ENCODE data around the gene SYT17.

Gene SYT17

GRCh38 chr16:19179546-19180490 is 11.8 kb downstream of the SYT17 start:
- TF ChIP-seq POLR2A (IDR thresholded peaks at IDR 0.05; ENCODE audit: extremely low read depth, insufficient read length) (no peak), CTCF (IDR thresholded peaks at IDR 0.05; ENCODE audit: low read depth, low read length) (peak; percentile 82), MYC (IDR thresholded peaks at IDR 0.05; ENCODE audit: low read depth, low read length) (no peak), MAX (IDR thresholded peaks at IDR 0.05; ENCODE audit: low read depth, low read length) (peak; percentile 89)
- H3K4me3 ChIP-seq (ENCODE audit: low read depth, low read length) = no peak overlapping the region
- DNase-seq (ENCODE audit: low read depth) = peak; percentile 94

GRCh38 chr16:19180741-19181140 is 12.7 kb downstream of the SYT17 start:
- no peak for DNase-seq (ENCODE audit: low read depth)
- TF ChIP-seq POLR2A (IDR thresholded peaks at IDR 0.05; ENCODE audit: extremely low read depth, insufficient read length) (no peak), MYC (IDR thresholded peaks at IDR 0.05; ENCODE audit: low read depth, low read length) (no peak), MAX (IDR thresholded peaks at IDR 0.05; ENCODE audit: low read depth, low read length) (no peak), CTCF (IDR thresholded peaks at IDR 0.05; ENCODE audit: low read depth, low read length) (no peak)
- H3K4me3 ChIP-seq (ENCODE audit: low read depth, low read length) = no peak overlapping the region

GRCh38 chr16:19182481-19182880 is 14.4 kb downstream of the SYT17 start:
- DNase-seq (ENCODE audit: low read depth) = no peak
- TF ChIP-seq POLR2A (IDR thresholded peaks at IDR 0.05; ENCODE audit: extremely low read depth, insufficient read length) (no peak), MAX (IDR thresholded peaks at IDR 0.05; ENCODE audit: low read depth, low read length) (no peak), CTCF (IDR thresholded peaks at IDR 0.05; ENCODE audit: low read depth, low read length) (no peak), MYC (IDR thresholded peaks at IDR 0.05; ENCODE audit: low read depth, low read length) (no peak)
- no peak overlapping the region for H3K4me3 ChIP-seq (ENCODE audit: low read depth, low read length)

- no peak overlapping the region for H3K4me3 ChIP-seq (ENCODE audit: low read depth, low read length)
- TF ChIP-seq MYC (IDR thresholded peaks at IDR 0.05; ENCODE audit: low read depth, low read length) (no peak), POLR2A (IDR thresholded peaks at IDR 0.05; ENCODE audit: extremely low read depth, insufficient read length) (no peak), CTCF (IDR thresholded peaks at IDR 0.05; ENCODE audit: low read depth, low read length) (no peak), MAX (IDR thresholded peaks at IDR 0.05; ENCODE audit: low read depth, low read length) (no peak)
- no peak for DNase-seq (ENCODE audit: low read depth)
Observed at GRCh38 chr16:19183187-19183586, 15.1 kb downstream of the SYT17 start.

- no peak overlapping the region for H3K4me3 ChIP-seq (ENCODE audit: low read depth, low read length)
- no peak for TF ChIP-seq CTCF (IDR thresholded peaks at IDR 0.05; ENCODE audit: low read depth, low read length)
- no peak for TF ChIP-seq POLR2A (IDR thresholded peaks at IDR 0.05; ENCODE audit: extremely low read depth, insufficient read length)
- TF ChIP-seq MAX (IDR thresholded peaks at IDR 0.05; ENCODE audit: low read depth, low read length) = no peak
- no peak for DNase-seq (ENCODE audit: low read depth)
Observed at GRCh38 chr16:19184823-19185509, 16.9 kb downstream of the SYT17 start.

Data from NB4 (cell line).